Stomach (tissue), 4 donors: ENCODE data around the gene PPP2R2C.

Source experiments
- CTCF ChIP-seq, 7 experiments: fragments of 450-650 bp in 4 of 7; fragments of 200-600 bp in 3 of 7; sonication (generic) in 3 of 7; IDR thresholded peaks; one replicate each; pipeline ENCODE4 v1.5.1; 2016 to 2019; ENCODE audit warnings: antibody characterized with exemption in 7 of 7, control low read depth in 2 of 7, mild to moderate bottlenecking in 1 of 7
- POLR2A ChIP-seq, 4 donors: fragments of 450-650 bp; IDR thresholded peaks; one replicate each; pipeline ENCODE4 v1.6.1; 2016; ENCODE audit warnings: antibody characterized with exemption in 4 of 4, control low read depth in 2 of 4, mild to moderate bottlenecking in 1 of 4, moderate library complexity in 1 of 4
- POLR2AphosphoS5 ChIP-seq, 3 donors: sonication (generic); formaldehyde crosslinking; IDR thresholded peaks; one replicate each; pipeline ENCODE4 v1.6.1; 2016; ENCODE audit warnings: antibody characterized with exemption in 3 of 3

- no peak for TF ChIP-seq POLR2A (IDR thresholded peaks at IDR 0.05)
- no peak for TF ChIP-seq CTCF (IDR thresholded peaks at IDR 0.05)
- no peak for TF ChIP-seq POLR2AphosphoS5 (IDR thresholded peaks at IDR 0.05)
Measured at GRCh38 chr4:6509587-6509986, 37.2 kb upstream of the PPP2R2C start.
